Effector memory CD8-positive, alpha-beta T cell (primary cell): Measurements from ENCODE around the gene TUBB3.
"Not testable (repeated sequence)": the region's sequence is repeated elsewhere in the genome, so short reads cannot be mapped to it uniquely, and the experiment has no call there.

ENCODE experiments used
- ATAC-seq: fragments of 150-1000 bp; cut with Tn5 transposase; replicated peaks from 2 replicates; pipeline ENCODE4 v1.10.0; 2021; ENCODE audit warnings: mild to moderate bottlenecking, moderate library complexity
- DNase-seq, 3 experiments: peaks; one replicate each; pipeline ENCODE4 v3.0.0; 2021
- H3K27ac Mint-ChIP-seq, 2 donors: one replicate each; pipeline ENCODE4 v1.8.0; 2022; ENCODE audit warnings: mild to moderate bottlenecking in 2 of 2, mixed read lengths in 2 of 2, moderate library complexity in 2 of 2
- H3K27me3 Mint-ChIP-seq, 2 donors: one replicate each; pipeline ENCODE4 v1.8.0; 2022; ENCODE audit warnings: mixed read lengths in 2 of 2
- H3K36me3 Mint-ChIP-seq: one replicate; pipeline ENCODE4 v1.8.0; 2022; ENCODE audit warnings: mild to moderate bottlenecking, moderate library complexity, mixed read lengths; ENCODE audit not compliant: insufficient read depth
- H3K4me1 Mint-ChIP-seq, 2 donors: one replicate each; pipeline ENCODE4 v1.8.0; 2022; ENCODE audit warnings: low read depth in 2 of 2, mixed read lengths in 2 of 2
- H3K4me3 Mint-ChIP-seq, 2 donors: one replicate each; pipeline ENCODE4 v1.8.0; 2022; ENCODE audit warnings: mild to moderate bottlenecking in 2 of 2, mixed read lengths in 2 of 2, moderate library complexity in 2 of 2
- H3K9me3 Mint-ChIP-seq, 2 donors: one replicate each; pipeline ENCODE4 v1.8.0; 2022; ENCODE audit warnings: mixed read lengths in 2 of 2
- total RNA-seq, 9 experiments: gene quantifications; one replicate each; lab custom pipeline; 2026; lab: John Stamatoyannopoulos, UW

Gene TUBB3
- total RNA-seq: 0 to 1.3 (median 0.23) reads per million in 9 experiments

DNA sequence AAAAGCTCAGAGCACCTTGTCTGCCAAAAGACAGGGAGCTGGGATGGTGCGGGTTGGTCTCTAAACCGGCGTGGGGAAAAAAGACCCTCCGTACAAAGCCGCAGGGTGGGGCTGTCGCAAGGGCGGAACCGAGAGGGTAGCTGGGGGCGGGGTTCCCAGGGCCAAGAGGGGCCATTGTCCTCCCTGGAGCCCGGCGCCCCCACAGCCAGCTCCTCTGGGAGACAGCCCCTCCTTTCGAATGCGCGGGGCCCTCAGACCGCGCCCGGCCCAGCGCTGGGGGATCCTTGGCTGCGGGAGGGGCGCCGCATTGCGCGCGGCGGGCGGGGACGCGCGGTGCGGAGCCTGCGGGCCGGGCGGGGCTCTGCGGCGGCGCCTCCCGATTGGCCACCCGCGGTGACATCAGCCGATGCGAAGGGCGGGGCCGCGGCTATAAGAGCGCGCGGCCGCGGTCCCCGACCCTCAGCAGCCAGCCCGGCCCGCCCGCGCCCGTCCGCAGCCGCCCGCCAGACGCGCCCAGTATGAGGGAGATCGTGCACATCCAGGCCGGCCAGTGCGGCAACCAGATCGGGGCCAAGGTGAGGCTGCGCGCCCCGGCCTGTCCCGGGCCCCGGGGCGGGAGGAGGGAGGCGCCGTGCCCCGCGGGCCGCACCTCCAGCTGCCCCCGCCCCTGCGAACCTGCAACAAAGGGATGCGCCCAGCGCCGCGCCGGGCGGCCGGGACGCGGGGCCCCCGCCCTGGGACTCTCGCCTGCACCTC lies at the start of gene TUBB3:
Gene TUBB3 (plus strand): TSS at position 459 of the 756 bp plus-strand sequence. CDS start 60 bp downstream, at position 519.
- H3K36me3 Mint-ChIP-seq: peaks cover 14% of the 10 kb centered on the region
- no peak within 1 kb of the TSS for H3K27ac Mint-ChIP-seq
- ATAC-seq: no peak
- DNase-seq: no peak
- H3K27me3 Mint-ChIP-seq: peaks cover 27 to 69% of the 10 kb centered on the region in 2 donors
- peak within 1 kb of the TSS; percentile 55 to 59 for H3K4me3 Mint-ChIP-seq
- H3K4me1 Mint-ChIP-seq: peaks cover 23 to 24% of the 10 kb centered on the region in 2 donors
- H3K9me3 Mint-ChIP-seq: no peaks in the 10 kb centered on the region

DNA sequence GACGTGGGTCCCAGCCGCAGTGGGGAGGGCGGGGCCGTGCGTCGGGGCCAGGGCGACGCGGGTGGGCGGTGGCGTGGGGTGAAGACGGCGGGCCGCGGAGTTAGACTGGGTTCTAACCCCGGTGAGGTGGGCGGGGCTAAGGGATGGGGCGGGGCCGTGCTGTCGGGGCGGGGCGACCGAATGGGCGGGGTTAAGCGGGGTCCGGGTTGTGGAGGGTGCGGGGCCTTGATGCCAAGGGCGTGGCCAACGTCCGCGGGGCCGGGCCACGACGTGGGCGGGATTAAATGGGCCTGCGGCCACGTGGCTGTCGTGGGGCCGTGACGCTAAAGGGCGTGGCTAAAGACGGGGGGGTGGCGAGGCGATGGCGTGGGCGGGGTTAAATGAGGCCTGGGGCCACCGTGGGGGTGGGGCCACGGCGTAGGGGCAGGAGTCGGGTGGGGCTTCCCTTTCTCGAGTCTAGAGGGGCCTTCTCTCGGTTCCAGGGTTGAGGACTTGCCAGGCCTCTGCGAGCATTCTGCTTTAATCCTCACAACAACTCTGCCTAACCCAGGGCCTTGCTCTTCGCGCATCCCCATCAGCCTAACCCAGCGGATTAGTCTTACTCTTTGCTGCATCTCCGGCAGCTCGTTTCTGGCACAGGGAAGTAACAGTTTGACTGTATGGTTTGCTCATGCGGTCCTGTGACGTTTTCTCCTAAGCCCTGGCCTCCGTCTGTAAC lies 49.0 kb upstream of the TUBB3 start:
- Mint-ChIP-seq H3K27me3 (no peaks in the 10 kb centered on the region), H3K27ac (peak overlapping the region; percentile 98 to 99), H3K9me3 (peaks cover 0 to 2% of the 10 kb centered on the region in 2 donors), H3K4me3 (peak overlapping the region; percentile 89 to 94), H3K36me3 (peaks cover 58% of the 10 kb centered on the region), H3K4me1 (peaks cover 14 to 16% of the 10 kb centered on the region in 2 donors)
- peak; percentile 81 for ATAC-seq
- peak; percentile 95 for DNase-seq

DNA sequence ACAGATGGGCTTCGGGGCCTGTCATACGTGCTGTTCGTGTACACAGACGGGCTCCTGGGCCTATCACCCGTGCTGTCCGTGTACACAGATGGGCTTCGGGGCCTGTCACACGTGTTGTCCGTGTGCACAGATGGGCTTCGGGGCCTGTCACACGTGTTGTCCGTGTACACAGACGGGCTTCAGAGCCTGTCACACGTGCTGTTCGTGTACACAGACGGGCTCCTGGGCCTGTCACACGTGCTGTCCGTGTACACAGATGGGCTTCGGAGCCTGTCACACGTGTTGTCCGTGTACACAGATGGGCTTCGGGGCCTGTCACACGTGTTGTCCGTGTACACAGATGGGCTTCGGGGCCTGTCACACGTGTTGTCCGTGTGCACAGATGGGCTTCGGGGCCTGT lies 44.0 kb upstream of the TUBB3 start:
- not testable (repeated sequence) for H3K4me3 Mint-ChIP-seq

DNA sequence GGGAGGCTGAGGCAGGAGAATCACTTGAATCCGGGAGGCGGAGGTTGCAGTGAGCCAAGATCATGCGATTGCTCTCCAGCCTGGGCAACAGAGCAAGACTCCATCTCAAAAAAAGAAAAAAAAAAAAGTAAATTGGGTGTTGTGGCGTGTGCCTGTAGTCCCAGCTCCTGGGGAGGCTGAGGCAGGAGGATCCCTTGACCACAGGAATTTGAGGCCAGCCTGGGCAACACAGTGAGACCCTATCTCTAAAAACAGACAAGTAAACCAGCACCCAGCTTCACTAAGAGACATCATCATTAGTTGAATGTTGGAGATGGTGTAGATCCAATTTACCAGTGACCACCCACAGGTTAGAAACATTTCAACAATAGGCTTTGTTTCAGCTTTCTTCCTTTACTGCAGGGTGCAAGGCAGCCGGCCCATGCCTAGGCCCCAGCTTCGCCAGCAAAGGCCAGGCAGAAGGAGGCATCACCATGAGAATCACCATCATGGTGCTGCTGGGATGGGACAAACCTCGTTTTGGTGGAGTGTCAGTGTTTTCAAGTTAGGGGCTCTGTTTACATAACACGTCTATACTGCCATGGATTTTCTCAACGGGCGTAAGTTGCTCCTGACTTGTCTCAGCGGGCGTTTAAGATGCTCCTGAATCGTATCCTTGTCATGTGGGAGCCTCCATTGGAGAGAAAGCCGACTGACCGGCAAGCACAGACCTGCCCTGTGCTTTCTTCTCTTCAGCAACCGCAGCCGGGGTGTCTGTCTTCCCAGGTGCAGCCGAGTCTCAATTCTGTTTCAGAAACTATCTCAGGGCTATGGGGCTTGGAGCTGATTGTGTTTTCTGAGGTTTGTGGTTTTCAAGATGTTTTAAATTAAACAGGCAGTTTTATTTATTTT lies 42.4 kb upstream of the TUBB3 start:
- DNase-seq (no peak), ATAC-seq (no peak)
- Mint-ChIP-seq H3K9me3 (no peaks in the 10 kb centered on the region), H3K4me1 (peaks cover 16 to 17% of the 10 kb centered on the region in 2 donors), H3K27me3 (no peaks in the 10 kb centered on the region), H3K4me3 (no peak overlapping the region), H3K36me3 (peaks cover 76% of the 10 kb centered on the region), H3K27ac (peak overlapping the region; percentile 19 to 46)

More for the DNA sequence above, 44.0 kb upstream of the TUBB3 start:
- not testable (repeated sequence) for DNase-seq, H3K9me3 Mint-ChIP-seq, ATAC-seq, H3K27ac Mint-ChIP-seq, H3K27me3 Mint-ChIP-seq
- Mint-ChIP-seq H3K36me3 (peaks cover 78% of the 10 kb centered on the region), H3K4me1 (peaks cover 14 to 19% of the 10 kb centered on the region in 2 donors)

DNA sequence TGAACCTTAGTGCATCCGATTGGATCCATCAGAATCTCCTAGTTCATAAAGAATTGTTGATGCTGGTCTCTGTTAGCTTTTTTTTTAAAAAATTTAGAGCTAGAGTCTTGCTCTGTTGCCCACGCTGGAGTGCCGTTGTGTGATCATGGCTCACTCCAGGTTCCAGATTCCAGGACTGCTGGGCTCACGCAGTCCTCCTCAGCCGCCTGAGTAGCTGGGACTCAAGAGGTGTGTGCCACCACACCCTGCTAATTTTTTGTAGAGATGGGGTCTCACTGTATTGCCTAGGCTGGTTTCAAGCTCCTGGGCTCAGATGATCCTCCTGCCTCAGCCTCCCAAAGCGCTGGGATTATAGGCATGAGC lies 41.8 kb upstream of the TUBB3 start:
- no peak for DNase-seq
- peak overlapping the region in 1 of 2 donors; percentile 19 for H3K27ac Mint-ChIP-seq
- H3K4me1 Mint-ChIP-seq: peaks cover 16 to 17% of the 10 kb centered on the region in 2 donors
- H3K9me3 Mint-ChIP-seq: no peaks in the 10 kb centered on the region
- H3K27me3 Mint-ChIP-seq: no peaks in the 10 kb centered on the region
- no peak for ATAC-seq
- no peak overlapping the region for H3K4me3 Mint-ChIP-seq
- H3K36me3 Mint-ChIP-seq: peaks cover 76% of the 10 kb centered on the region

DNA sequence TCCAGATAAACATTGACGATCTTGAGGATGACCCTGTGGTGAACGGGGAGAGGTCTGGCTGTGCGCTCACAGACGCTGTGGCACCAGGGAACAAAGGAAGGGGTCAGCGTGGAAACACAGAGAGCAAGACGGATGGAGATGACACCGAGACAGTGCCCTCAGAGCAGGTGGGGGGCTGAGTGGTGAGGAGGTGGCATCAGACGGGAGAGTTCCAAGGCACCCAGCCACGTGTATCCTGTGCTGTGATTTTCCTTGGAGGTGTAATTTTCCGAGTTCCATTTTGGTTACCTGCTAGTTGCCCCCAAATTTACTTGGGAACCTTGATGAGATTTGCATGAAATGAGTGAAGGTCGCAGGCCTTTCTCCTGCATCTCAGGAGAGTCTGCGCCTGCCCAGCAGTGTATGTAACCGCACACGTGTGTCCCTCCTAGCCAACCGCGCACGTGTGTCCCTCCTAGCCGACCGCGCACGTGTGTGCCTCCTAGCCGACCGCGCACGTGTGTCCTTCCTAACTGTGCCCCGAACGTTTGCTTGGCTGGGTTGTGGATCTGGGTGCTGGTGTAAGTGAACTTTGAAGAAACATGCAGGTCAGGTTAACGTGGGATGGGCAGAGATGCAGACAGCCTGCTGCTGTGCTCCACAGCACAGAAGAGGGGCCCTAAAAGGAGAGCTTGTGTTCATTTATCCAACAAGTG lies 39.6 kb upstream of the TUBB3 start:
- ATAC-seq (no peak), DNase-seq (no peak)
- H3K36me3 Mint-ChIP-seq: peaks cover 80% of the 10 kb centered on the region
- peaks cover 12 to 16% of the 10 kb centered on the region in 2 donors for H3K4me1 Mint-ChIP-seq
- no peaks in the 10 kb centered on the region for H3K9me3 Mint-ChIP-seq
- no peak overlapping the region for H3K4me3 Mint-ChIP-seq
- H3K27me3 Mint-ChIP-seq: no peaks in the 10 kb centered on the region
- H3K27ac Mint-ChIP-seq: peak overlapping the region in 1 of 2 donors; percentile 38

DNA sequence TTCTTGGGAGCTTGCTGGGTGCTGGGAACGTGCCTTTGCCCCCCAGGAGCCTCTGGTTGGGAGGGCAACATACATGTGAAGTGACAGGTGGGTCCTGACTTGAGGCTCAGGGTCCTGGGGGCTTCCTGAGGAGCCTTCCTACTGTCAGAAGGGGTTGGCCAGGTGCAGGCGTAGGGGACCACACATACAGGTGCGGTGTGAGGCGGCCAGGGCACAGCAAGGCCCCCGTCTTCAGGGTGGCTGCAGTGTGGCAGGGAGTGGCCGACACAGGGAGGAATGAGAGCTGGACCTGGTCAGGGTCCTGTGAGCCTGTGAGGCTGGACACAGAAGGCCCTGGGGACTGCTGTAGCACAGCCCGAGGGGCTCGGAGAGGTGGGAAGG lies 39.1 kb upstream of the TUBB3 start:
- no peaks in the 10 kb centered on the region for H3K9me3 Mint-ChIP-seq
- peaks cover 84% of the 10 kb centered on the region for H3K36me3 Mint-ChIP-seq
- no peaks in the 10 kb centered on the region for H3K27me3 Mint-ChIP-seq
- peak overlapping the region in 1 of 2 donors; percentile 38 for H3K27ac Mint-ChIP-seq
- peaks cover 12 to 16% of the 10 kb centered on the region in 2 donors for H3K4me1 Mint-ChIP-seq
- ATAC-seq: no peak
- no peak for DNase-seq
- no peak overlapping the region for H3K4me3 Mint-ChIP-seq

DNA sequence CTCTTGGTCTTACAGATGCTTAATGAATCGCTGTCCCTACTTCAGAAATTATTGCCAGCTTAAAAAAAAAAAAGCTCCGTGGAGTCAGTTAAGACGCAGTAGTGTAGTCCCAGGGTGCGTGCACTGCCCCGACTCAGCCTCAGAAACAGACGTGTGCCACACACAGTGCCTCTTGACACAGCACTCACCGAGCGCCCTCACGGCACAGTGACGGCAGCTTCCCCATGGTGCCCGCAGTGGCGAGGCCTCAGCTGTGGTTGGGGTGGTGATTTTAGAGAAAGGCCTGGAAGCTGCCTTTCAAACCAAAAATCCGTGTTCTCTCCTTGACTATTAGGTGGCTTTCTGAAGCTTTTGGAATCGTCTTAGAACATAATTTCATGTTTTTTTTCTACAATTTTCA lies 35.9 kb upstream of the TUBB3 start:
- Mint-ChIP-seq H3K4me3 (no peak overlapping the region), H3K36me3 (peaks cover 91% of the 10 kb centered on the region), H3K9me3 (no peaks in the 10 kb centered on the region), H3K4me1 (peaks cover 14 to 21% of the 10 kb centered on the region in 2 donors), H3K27me3 (no peaks in the 10 kb centered on the region), H3K27ac (peak overlapping the region; percentile 31 to 32)
- no peak for DNase-seq
- no peak for ATAC-seq

DNA sequence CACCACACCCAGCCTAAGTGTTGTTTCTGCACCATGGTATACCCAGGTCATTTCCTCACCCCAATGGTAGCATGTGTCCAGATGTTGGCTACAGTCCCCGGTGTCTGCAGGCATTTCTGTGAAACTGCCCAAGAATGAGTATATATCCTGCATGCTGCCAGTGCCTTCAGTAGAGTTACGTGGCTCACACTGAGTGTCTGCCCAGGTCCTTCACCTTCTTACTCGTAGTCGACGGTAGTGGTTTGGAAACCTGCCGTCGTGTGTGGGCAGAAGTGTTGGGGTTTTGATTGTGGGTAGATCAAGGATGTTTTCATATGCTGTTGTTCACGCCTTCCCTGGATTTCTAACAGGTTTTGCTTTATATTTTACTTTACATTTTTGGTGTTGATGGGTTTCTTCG lies 32.9 kb upstream of the TUBB3 start:
- peak; percentile 65 for ATAC-seq
- Mint-ChIP-seq H3K4me1 (peaks cover 5 to 16% of the 10 kb centered on the region in 2 donors), H3K4me3 (no peak overlapping the region), H3K27me3 (no peaks in the 10 kb centered on the region), H3K36me3 (peaks cover 90% of the 10 kb centered on the region), H3K27ac (no peak overlapping the region), H3K9me3 (no peaks in the 10 kb centered on the region)
- no peak for DNase-seq

DNA sequence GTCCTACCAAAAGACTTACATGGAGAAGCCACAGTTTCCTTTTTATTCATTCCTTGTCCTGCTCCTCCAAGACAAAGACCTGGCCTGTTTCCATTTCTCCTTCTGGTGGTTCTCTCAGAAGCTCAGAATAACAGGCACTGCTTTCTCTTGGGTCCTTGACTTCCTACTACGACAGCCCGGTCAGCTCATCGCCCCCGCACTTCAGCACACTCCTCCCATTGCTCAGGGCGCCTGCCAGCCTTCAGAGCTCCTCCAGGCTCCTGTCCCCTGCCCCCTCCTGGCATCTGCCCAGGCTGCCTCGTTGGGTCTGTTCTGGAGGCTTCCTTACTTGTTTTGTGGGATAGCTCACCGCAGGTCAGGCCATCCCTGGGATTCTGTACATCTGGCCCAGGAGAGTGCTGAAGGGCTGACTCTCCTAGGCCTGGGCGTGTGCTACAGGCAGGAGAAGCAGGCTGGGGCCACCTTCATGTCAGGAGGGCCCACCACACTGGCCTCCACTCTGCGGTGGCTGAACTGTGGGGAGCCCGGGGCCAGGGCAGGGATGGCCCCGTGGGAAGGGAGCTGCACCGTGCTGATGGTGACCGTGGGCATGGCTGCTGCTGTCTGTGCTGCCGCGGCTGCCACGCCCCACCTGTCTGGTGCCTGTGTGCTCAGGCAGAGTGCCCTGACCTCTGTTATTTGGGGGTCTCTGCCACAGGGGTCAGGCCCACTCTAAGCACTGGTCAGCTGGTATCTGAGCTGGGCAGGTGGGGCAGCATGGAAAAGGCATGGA lies 32.1 kb upstream of the TUBB3 start:
- H3K9me3 Mint-ChIP-seq: no peaks in the 10 kb centered on the region
- H3K4me3 Mint-ChIP-seq: no peak overlapping the region
- peaks cover 3 to 14% of the 10 kb centered on the region in 2 donors for H3K4me1 Mint-ChIP-seq
- ATAC-seq (no peak), DNase-seq (no peak)
- no peaks in the 10 kb centered on the region for H3K27me3 Mint-ChIP-seq
- H3K36me3 Mint-ChIP-seq: peaks cover 88% of the 10 kb centered on the region
- peak overlapping the region; percentile 60 to 75 for H3K27ac Mint-ChIP-seq

DNA sequence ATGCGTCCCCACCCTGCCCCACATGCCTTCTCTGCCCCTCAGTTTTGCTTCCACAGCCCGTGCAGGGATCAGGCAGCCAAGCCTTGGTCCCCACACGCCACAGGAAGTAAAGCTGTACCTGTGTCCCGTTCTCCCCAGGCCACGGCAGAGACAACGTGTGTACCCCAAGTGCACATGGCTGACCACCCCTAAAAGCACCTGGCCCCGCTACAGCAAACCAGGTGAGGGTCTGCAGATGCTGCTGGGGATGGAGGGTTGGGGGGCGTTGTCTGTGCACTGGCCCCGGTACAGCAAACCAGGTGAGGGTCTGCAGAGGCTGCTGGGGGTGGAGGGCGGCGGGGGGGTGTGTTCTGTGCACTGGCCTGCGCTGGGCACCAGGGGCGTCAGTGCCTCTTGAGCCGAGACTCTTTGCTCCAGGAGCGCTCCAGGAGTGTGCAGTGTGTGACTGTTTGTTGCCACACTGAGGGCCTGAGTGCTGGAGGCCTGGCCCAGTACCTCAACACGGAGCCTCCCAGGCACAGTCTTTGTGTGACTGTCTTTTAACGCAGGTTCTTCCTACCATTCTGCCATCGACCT lies 31.0 kb upstream of the TUBB3 start:
- peaks cover 3 to 14% of the 10 kb centered on the region in 2 donors for H3K4me1 Mint-ChIP-seq
- H3K9me3 Mint-ChIP-seq: no peaks in the 10 kb centered on the region
- H3K36me3 Mint-ChIP-seq: peaks cover 88% of the 10 kb centered on the region
- H3K4me3 Mint-ChIP-seq: no peak overlapping the region
- no peaks in the 10 kb centered on the region for H3K27me3 Mint-ChIP-seq
- no peak for DNase-seq
- peak overlapping the region; percentile 60 to 75 for H3K27ac Mint-ChIP-seq
- ATAC-seq: no peak

DNA sequence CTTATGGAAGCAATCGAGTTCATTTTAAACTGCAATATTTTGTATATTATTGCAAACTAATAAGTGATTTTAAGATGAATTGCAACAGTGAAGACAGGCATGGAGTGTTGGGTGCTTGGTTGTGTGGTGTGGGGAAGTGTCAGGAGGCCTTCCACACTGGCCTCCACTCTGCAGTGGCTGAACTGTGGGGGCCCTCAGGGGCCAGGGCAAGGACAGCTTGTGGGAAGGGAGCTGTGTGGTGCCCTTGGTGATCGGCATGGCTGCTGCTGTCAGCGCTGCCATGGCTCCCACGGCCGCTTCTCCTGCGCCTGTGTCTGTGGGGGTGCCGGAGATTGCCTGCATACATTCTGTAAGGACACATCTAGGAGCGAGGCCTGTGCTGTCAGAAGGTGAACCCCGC lies 30.5 kb upstream of the TUBB3 start:
- ATAC-seq (no peak), DNase-seq (no peak)
- Mint-ChIP-seq H3K27me3 (no peaks in the 10 kb centered on the region), H3K4me3 (no peak overlapping the region), H3K36me3 (peaks cover 88% of the 10 kb centered on the region), H3K9me3 (no peaks in the 10 kb centered on the region), H3K4me1 (peaks cover 3 to 14% of the 10 kb centered on the region in 2 donors), H3K27ac (no peak overlapping the region)
